GM21737 (cell line): Measurements from ENCODE around the gene ATP12A.

Source experiments
- ATAC-seq: cut with Tn5 transposase; IDR thresholded peaks from one replicate; pipeline ENCODE4 v1.9.1; 2021; ENCODE audit warnings: mild to moderate bottlenecking, moderate library complexity; ENCODE audit not compliant: unreplicated experiment

ATP12A gene

GRCh38 chr13:24684600-24684998 lies 4.4 kb downstream of the ATP12A start:
- peak; percentile 63 for ATAC-seq

GRCh38 chr13:24685314-24685713 lies 5.1 kb downstream of the ATP12A start:
- ATAC-seq: no peak

GRCh38 chr13:24687611-24688010 lies 7.4 kb downstream of the ATP12A start:
- no peak for ATAC-seq

GRCh38 chr13:24688111-24688510 lies 7.9 kb downstream of the ATP12A start:
- ATAC-seq: no peak

GRCh38 chr13:24688950-24689349 lies 8.7 kb downstream of the ATP12A start:
- no peak for ATAC-seq

GRCh38 chr13:24691381-24691780 lies 11.2 kb downstream of the ATP12A start:
- ATAC-seq: no peak

GRCh38 chr13:24692561-24692960 lies 12.4 kb downstream of the ATP12A start:
- ATAC-seq: no peak

- ATAC-seq: no peak
These were observed 13.8 kb downstream of the ATP12A start for GRCh38 chr13:24693862-24694471.

- no peak for ATAC-seq
These were observed 14.7 kb downstream of the ATP12A start for GRCh38 chr13:24694907-24695306.

GRCh38 chr13:24698686-24699085 lies 18.5 kb downstream of the ATP12A start:
- no peak for ATAC-seq

- no peak for ATAC-seq
These were observed 19.3 kb downstream of the ATP12A start for GRCh38 chr13:24699541-24699940.

- ATAC-seq: no peak
These were observed 20.3 kb downstream of the ATP12A start for GRCh38 chr13:24700539-24700938.

GRCh38 chr13:24706886-24707585 lies 26.8 kb downstream of the ATP12A start:
- no peak for ATAC-seq

- ATAC-seq: peak; percentile 78
These were observed 29.1 kb downstream of the ATP12A start for GRCh38 chr13:24709186-24709913.

- no peak for ATAC-seq
These were observed 32.8 kb downstream of the ATP12A start for GRCh38 chr13:24713022-24713421.

- ATAC-seq: no peak
These were observed 35.8 kb downstream of the ATP12A start for GRCh38 chr13:24716011-24716410.

- no peak for ATAC-seq
These were observed 36.2 kb downstream of the ATP12A start for GRCh38 chr13:24716446-24716845.

- ATAC-seq: no peak
These were observed 37.0 kb downstream of the ATP12A start for GRCh38 chr13:24717217-24717616.

GRCh38 chr13:24718192-24718965 lies 38.2 kb downstream of the ATP12A start:
- ATAC-seq: no peak

- no peak for ATAC-seq
These were observed 38.9 kb downstream of the ATP12A start for GRCh38 chr13:24719139-24719538.

- ATAC-seq: no peak
These were observed 43.0 kb downstream of the ATP12A start for GRCh38 chr13:24723206-24723605.
